Stimulated activated CD8-positive, alpha-beta memory T cell treated with anti-CD3 and anti-CD28 coated beads, Interleukin-2, amount 100 ng/mL, for 48 hours (primary cell): Measurements from ENCODE around the gene RNF169.

ENCODE experiments used
- DNase-seq, 2 donors: peaks; one replicate each; pipeline ENCODE4 v3.0.0-alpha.2; 2020; ENCODE audit warnings: low read depth in 2 of 2

Gene RNF169

DNA sequence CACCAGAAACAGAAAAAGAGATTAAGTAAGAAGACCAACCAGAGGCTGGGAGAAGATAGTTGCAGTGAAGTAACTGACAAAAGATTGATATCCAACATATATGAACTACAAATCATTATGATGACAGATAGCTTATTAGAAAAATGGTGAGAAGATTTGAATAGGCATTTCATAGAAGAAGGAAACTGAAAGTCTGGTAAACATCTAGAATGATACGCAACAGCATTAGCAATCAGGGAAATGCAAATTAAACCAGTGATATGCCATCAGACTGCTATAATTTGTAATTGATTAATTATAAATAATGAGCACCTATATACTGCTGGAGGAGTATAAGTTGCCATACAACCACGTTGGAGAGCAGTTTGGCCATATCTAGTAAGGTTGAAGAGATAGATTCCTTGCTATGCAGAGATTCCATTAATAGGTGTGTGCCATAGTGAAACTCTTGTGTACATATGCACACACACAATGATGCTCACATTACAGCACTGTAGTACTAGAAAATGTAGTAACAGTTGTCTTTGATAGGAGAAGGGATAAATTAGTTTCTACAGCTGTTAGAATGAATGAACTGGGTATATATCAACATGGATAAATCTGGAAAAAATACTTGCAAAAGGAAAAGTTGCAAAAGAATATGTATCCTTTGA, 20.5 kb downstream of the RNF169 start:
- DNase-seq = no peak

DNA sequence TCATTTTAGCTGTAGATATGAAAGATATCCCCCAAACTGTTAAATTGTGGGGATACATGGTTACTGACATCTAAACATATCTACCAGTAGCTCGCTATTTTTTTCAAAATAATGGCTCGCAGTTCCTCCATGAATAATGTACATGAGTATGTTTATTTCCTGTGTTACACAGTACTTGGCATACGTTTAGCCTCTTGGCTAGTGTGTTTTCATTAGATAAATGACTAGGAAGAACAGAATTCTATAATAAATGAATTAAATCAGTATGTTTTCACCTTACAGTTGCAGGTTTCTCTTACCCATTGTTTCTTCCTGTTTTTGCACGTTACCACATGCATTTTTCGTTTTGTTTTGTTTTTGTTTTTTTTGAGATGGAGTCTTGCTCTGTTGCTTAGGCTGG, 21.8 kb downstream of the RNF169 start:
- DNase-seq = no peak

DNA sequence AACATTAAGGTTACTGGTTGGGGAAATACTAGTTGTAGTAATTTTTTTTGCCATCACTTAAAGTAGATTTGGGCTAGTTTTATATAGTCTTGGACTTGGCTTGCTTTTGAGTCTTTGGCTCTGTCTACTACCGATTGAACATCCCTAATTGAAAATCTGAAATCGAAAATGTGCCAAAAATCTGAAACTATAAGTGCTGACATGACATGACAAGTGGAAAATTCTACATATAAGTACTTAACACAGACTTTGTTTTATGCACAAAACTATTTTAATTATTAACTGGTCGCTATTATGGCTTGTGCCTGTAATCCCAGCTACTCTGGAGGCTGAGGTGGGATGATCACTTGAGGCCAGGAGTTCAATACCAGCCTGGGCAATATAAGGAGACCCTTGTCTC, 22.5 kb downstream of the RNF169 start:
- DNase-seq = no peak

DNA sequence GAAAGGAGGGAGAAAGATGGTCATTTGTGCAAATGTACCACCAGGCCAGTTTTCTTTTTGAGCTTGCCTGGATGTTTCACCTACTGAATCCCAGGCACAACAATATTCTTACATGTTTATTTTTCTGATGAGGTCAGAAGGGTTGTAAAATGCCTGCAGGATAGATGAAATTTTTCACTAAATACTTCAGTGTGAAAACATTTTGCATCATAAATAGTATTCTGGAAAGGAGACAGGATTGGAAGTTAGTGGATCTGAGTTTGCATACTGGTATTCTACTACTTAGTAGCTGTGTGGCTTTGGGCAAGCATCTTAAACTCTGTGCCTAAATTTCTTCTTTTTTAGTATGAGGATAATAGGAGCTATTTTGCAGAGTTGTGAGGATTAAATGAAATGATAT, 24.8 kb downstream of the RNF169 start:
- no peak for DNase-seq

DNA sequence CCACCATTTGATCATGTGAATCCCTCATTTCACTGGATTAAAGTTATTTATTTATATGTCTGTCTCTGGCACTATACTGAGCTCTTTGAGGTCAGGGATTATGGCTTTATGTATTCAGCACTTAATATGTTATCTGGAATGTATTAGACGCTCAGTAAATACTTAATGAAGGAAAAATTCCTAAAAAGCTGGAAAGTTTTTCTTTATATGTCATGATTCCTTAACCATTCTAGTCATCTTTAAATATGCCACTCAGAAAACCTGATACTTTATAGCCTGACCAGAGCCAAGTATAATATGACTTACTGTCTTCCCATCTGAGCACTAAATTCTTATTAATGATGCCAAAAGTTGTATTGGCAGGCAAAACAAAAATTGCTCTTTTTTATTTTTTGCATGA, 27.1 kb downstream of the RNF169 start:
- no peak for DNase-seq

DNA sequence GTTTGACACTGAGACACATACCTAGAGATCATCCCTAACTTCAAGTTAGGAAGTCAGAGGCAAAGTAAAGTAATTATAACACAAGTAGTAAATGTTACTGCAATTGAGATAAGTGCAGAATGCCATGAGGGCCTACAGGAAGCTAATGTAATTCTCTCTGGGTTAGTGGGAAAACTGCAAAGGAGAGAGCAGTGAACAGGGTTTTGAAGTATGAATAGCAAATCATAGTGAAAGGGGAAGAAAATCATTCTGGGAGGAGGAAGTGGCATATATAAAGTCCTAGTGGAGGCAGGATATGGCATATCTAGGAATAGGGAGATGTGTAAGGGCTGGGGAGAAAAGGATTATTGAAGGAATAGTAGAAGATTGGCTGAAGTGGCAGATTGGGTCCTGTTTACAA, 27.9 kb downstream of the RNF169 start:
- DNase-seq = no peak

DNA sequence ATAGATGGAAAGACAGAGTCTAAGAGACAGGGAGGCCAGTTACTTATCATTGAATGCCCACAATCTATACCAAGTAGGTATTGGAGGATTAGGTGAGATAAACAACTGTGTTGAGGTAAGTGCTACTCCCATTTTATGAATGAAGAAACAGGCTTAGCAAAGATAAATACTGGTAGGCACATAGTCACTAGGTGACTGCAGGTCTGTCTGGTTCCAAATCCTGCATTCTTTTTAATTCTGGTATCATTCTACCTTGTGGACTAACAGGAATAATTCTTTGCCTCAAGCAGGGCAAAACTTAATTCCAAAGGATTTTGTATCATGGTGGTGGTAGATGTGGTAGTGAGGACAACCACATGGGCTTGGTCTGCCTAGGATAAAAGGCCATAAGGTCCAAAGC, 28.4 kb downstream of the RNF169 start:
- DNase-seq = no peak

DNA sequence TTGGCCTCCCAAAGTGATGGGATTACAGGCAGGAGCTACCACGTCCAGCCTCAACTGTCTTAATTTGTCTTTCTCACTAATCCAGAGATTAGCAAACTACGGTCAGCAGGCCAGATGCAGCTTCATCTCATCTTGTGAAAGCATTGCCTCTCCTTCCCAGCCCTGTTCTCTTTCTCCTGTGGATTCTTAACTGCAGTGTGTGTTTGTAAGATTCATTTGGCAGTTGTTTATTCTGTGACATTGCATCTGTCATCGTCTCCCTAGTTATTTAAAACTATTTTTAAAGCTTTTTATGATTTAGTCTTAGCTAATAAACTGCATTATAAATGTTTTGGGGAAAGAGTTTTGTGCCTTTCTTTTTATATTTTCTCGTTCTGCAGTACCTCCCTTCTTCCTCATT, 29.2 kb downstream of the RNF169 start:
- DNase-seq = no peak

DNA sequence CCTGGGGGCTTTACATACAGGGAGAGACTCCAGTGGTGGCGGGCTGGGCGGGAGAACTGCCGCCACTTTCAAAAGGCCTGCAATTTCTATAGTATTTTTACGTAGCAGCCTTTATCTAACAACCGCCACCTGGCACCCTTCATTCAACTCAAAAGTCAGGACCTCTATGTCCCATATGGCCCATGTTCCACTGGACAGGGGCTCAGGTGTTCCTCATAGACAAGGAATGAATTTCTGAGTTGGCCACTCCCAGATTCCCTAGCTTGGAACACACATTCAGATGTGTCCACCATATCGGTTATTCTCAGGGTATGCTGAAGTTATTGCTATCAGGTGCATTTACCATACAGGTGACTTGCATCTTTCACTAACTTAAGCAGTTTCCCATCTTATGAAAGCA, 29.9 kb downstream of the RNF169 start:
- no peak for DNase-seq

DNA sequence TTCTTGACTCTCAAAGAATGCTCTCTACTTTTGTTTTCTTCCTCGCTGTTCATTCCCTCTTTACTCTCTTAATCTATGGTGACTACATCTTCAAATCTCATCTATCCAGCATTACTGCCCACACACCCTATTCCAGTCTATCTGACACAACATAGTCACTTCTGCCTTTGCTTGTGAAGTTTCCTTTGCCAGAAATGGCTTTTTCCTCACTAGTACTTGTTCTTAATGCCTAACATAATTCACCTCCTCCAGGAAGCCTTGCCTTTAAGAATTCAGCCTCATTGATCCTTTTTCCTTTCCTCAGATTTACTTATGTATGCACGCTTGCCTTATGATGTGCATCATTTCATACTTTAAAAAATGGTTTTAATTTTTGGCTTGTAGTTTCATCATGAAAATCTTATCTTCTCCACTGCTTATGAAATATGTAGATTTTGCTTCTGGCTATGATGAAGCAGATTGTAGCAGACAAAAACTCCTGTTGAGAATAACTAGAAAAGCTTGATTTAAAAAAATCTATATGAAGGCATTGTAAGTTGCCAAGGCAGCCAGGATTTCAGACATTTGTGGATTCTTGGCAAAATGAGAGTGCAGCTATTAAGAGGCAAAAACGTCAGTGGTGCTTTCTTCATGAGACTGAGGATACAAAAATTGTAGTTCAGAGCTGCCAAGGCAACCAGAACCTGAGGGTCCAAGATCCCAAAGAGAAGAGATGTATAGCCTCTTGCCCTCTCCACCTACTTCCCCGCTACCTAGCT, 31.8 kb downstream of the RNF169 start:
- DNase-seq = no peak

DNA sequence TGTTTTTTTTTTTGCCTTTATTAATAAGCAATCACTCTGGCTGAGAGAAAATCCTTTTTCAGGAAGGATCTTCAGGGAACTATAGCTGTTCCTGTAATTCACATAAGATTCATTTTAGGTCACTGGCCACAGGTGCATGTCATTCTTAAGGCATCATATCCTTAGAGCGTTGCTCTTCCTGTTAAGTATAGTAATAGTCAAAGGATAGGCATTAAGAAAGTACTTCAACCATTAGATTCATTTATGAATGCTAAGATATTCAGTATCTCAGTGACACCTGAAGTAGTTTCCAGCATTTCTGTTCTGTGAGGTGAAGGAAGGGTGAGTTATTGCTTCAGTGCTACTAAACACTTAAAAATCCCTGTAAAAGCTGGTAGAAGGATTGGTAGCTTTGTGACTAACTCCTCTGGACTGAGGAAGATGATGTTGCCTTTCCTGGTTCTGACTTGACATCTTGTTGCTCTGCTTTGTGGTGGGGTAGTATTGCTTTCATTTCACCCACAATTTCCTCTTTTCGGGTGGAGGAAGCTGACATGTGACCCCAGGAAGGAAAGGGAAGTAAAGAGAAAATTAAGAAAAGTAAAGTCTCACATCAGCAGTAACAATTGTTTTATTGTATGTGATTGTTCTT, 34.7 kb downstream of the RNF169 start:
- DNase-seq = no peak

DNA sequence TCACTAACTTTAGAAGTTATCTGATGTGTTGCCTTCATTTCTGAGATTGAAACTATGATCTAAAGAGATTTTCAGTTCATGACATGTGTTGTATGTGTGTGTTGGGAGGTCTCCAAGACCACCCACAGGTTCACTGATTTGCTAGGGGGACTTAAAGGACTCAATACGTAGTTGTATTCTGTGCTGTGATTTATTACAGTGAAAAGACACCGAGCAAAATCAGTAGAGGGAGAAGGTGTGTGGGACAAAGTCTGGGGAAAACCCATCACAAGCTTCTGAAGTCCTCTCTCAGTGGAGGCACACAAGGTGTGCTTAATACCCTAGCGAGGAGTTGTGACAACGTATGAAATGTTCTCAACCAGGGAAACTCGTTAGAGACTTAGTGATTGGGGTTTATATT, 35.6 kb downstream of the RNF169 start:
- DNase-seq = no peak

DNA sequence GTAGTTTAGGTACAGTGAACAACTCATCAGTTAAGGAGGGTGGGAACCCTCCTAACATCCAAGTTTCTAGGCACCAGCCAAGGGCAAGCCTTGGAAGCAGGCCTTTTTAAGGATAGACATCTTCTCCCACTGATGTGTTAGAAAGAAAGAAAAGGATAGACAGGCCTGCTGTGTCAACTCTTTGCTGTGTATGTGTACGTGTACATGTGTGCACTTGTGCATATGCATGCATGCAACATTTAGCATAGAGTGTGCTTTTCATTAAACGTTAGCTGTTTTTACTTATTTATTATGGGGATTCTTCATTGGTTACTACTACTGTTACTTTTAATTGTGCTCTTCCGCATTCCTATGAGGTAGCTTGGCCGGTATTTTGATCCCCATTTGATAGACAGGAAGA, 36.1 kb downstream of the RNF169 start:
- no peak for DNase-seq

DNA sequence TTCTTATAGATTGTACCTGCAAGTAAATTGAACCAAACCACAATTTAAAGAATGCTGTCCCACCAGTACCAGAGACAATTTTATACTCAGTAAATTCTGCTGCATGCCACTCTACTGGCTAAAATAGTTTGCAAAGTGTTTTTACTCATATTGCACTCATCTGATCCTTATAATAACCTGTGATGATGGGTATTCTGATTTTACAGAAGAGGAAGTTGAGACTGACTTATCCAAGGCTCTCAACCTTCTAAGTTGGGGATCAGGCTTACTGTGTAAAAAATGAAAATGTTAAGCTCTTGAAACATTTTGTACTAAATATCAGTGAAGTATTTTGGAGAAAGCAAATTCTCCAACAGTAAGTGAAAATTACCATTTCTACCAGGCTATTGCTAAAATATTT, 37.9 kb downstream of the RNF169 start:
- no peak for DNase-seq

DNA sequence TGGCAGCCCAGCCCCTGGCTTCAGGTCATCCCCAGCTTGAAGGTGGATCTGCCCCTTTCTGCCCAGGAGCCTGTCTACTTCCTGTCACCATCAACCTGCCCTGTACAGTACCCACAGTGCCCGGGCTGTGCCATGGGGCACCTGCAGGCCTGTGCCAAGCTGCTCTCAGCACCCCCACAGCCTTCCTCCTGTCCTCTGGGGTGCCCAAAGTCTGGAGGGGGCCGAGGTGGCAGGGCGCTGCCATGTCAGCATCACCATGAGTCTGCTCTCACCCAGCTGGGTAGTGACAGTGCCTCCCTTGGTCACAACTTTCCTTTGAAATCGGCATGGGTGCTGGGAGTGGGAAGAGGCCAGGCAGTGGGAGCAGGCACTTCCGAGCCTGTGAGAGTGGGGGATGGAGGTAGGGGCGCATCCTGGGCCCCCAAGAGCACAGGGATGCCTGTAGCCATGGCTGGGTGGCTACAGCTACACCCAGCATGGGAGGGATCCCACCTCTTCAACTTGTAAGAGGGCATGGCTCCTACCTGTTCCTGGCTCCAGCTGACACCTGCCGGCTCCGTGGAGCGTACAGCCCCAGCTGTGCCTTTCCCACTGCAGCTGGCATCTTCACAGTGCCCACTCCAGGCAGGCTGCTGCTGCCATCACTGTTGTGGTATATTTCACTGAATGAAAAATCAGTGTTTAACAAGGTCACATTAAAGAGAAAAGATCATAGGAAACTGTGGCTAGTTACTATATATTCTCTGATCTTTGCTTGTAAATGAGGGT, 42.9 kb downstream of the RNF169 start:
- DNase-seq = no peak

DNA sequence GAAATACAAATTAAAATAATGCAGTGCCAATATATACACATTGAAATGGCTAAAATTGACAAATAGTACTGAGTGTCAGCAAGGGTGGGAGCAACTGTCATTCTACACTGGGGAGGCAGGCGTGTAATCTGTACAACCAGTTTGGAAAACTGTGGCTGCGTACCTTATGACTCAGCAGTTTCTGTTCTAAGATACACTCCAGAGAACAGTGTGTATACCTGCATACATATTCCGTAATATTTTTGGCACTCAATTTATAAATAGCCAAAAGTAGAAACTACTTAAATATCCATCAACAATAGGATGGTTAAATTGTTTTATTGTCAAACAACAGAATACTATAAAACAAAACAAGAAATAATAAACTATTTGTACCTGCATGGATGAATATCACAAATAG, 57.6 kb downstream of the RNF169 start:
- no peak for DNase-seq

DNA sequence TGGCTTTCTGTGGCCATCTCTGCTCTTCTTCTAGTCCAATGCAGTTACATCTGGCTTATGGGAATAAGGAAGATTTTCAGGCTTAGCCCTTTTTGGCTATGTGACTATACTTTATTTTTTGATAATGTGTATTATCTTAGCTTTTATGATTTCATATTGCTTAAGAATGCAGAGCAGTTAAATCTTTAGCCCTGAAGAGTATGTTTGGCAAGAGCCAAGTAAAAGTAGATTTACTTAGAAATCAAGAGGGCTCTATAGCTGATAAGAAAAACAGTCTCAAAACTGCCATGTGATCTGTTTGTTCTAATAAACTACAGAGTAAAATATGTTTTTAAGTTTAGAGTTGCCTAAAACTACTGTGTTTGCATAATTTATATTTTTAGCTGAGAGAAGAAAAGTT, 61.2 kb downstream of the RNF169 start:
- DNase-seq = no peak

DNA sequence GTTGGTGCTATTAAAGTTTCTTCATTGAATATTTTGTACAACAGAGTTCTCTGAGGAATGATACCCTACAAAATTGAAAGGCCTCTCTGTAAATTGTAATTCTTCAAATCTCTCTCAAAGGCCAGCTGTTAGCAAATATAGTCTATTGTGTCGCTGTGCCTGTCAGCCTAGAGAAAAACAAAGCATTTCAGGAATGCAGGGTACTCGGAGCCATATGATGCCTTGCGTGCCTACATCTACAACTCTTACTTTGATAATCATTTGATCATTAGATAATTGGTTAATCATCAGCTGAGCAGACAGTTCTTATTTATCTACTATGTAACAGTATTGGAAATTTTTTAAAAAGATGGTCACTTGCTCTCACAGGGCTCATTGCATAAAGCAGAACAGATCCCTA, 67.3 kb downstream of the RNF169 start:
- no peak for DNase-seq

DNA sequence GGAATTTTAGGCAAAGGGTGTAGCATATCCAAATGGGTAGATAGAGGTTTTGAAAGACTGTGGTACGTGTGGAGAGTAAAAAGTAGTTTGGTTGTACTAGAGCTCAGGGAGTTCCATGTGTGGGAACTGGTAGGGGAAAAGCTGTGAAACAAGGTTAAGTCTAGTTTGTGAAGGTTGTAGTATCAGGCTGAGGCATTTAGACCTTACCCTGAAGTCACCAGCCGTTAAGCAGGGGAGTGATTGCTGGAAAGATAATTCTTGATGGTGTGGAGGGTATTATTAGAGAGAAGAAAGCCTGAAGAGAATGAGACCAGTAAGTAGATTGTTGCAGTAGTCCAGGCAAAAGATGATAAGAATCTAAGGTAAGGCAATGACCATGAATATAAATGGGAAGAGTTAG, 68.0 kb downstream of the RNF169 start:
- DNase-seq = no peak

DNA sequence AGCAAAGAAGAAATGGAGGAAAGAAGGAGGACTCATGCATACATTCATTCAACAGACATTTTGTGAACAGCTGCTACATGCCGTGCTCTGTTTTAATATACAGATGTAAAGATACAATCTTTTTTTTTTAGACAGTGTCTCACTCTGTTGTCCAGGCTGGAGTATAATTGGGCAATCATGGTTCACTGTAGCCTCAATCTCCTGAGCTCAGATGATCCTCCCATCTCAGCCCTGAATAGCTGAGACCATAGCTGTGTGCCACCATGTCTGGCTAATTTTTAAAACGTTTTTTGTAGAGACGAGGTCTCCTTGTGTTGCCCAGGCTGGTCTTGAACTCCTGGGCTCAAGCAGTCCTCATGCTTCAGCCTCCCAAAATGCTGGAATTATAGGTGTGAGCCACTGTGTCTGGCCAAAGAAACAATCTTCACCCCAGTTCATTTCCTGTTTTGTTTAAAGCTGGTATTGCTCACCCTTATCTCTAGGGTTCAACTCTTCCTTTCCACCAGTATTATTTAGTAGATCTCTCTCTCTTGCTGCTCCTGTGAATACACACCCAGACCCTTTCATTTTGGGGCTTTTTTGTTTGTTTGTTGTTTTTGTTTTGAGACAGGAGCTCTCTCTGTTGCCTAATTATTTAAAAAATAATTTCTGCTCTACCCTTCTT, 69.8 kb downstream of the RNF169 start:
- no peak for DNase-seq

DNA sequence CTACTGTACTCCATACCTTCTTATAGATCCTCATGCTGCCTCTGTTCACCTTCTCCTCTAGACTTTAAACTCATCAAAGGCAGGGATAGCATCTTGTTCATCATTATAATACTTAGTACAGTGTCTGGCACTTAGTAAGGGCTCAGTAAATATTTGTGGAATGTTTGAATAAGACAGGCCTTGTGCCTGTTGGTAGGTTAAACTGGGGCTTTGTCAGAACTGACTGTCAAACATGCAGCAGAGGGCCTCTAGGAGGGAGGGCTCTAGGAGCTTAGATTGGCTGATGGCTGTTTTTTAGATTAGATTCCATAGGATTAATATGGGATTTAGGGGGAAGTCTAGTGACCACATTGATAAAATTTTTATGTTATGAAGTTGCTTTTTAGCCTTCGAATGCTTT, 70.8 kb downstream of the RNF169 start:
- no peak for DNase-seq

DNA sequence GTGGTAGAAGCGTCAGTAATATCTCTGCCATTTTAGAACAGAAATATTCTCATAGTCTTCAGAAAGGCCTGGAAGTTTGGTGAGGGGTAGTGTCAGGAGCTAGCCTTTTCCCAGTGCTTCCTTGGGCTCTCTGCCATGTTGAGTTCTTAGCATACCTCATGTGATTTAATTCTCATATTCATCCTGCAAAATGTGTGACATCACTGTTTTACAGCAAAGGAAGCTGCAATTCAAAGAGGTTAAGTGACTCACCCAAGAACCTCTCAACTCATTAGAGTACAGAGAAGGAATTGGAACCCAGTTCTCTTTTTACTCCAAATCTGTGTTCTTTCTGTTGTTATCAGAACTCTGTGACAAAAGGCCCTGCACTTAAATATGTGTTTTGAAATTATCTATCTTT, 72.1 kb downstream of the RNF169 start:
- no peak for DNase-seq
